ENCODE data around the gene NSUN4.

DNA sequence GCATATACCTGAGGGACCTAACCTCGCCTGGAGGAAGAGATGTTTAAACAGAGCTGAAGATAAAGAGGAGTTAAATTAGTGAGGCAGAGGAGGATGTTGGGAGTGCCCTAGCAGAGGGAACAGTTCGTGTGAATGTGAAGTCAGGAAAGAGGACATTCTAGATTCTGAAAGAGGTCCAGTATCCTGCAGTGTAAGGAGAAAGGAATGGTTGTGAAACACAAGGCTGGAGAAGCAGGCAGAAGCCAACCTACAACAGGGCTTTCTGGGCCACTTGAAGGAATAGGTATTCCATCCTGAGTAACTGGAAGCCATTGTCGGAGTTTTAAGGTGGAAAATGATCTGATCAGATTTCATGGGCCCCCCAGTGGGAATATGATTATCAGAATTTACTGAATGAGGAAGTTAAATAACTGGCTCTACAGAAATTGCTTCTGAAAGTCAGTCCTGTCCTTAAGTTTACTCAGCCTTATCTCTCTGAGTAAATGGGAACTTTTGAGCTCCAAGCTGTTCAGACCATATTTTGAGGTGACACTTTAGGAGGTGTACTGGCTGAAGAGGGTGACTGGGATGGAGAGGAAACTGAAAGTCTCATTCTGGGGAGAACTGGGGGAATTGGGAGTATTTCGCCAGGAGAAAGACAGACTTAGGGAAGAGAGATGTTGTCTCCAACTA lies 29.1 kb downstream of the NSUN4 start:
- TF ChIP-seq, protein P1, sequence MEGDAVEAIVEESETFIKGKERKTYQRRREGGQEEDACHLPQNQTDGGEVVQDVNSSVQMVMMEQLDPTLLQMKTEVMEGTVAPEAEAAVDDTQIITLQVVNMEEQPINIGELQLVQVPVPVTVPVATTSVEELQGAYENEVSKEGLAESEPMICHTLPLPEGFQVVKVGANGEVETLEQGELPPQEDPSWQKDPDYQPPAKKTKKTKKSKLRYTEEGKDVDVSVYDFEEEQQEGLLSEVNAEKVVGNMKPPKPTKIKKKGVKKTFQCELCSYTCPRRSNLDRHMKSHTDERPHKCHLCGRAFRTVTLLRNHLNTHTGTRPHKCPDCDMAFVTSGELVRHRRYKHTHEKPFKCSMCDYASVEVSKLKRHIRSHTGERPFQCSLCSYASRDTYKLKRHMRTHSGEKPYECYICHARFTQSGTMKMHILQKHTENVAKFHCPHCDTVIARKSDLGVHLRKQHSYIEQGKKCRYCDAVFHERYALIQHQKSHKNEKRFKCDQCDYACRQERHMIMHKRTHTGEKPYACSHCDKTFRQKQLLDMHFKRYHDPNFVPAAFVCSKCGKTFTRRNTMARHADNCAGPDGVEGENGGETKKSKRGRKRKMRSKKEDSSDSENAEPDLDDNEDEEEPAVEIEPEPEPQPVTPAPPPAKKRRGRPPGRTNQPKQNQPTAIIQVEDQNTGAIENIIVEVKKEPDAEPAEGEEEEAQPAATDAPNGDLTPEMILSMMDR (IDR thresholded peaks at IDR 0.05): no peak
- no peak for TF ChIP-seq POLR2A (IDR thresholded peaks at IDR 0.05)
